Motor neuron (in vitro differentiated cells): Measurements from ENCODE around the gene HRG. TPM values are rescaled to one million over a fixed set of nuclear protein-coding genes. Genes with fewer than 3 reads are reported as not detected.

ENCODE experiments used
- ATAC-seq, 8 experiments: fragments of 200-7000 bp; cut with Tn5 transposase; replicated peaks in 6 of 8; 2 replicates each; pipeline ENCODE4 v1.8.0; 2021; ENCODE audit warnings: mild to moderate bottlenecking in 8 of 8, moderate library complexity in 8 of 8
- H3K27ac ChIP-seq, 2 donors: fragments of 250-450 bp; sonication (Bioruptor Pico); 2 replicates each; pipeline ENCODE4 v1.9.0; 2021; ENCODE audit warnings: antibody characterized with exemption in 2 of 2, mild to moderate bottlenecking in 2 of 2, moderate library complexity in 1 of 2
- H3K4me1 ChIP-seq, 2 donors: fragments of 250-450 bp; sonication (Bioruptor Pico); replicated peaks in 1 of 2; 2 replicates each; pipeline ENCODE4 v1.6.1; 2021; ENCODE audit warnings: antibody characterized with exemption in 2 of 2, mild to moderate bottlenecking in 2 of 2, moderate library complexity in 1 of 2
- H3K4me3 ChIP-seq, 5 donors: fragments of 250-450 bp; sonication (Bioruptor Pico); 2 replicates each; pipeline ENCODE4 v1.9.0; 2021; ENCODE audit warnings: antibody characterized with exemption in 5 of 5, mild to moderate bottlenecking in 5 of 5, moderate library complexity in 4 of 5
- WGBS, 10 experiments: fragments of 450-650 bp; shearing (Covaris generic); methylation state at CpG; one replicate each; pipeline ENCODE4 v1.0.0; 2022; 5-methylcytosine and 5-hydroxymethylcytosine counted together
- in situ Hi-C, 9 experiments: fragments of 400-800 bp; cut with MboI; loops; one replicate each; pipeline ENCODE4 v1.15.0; 2021; ENCODE audit warnings: low sequenced_read_pairs in 9 of 9, low pct_unique_long_range_greater_than_20kb in 2 of 9; ENCODE audit not compliant: unreplicated experiment in 9 of 9
- total RNA-seq, 8 experiments: library from RNA; unstranded; fragments of 300-600 nt; gene quantifications; 2 replicates each; pipeline versions ENCODE4 v1.2.3 to v1.2.4, GENCODE V29; 2022

The HRG gene
- total RNA-seq, 8 experiments from 2014 or later = 0.10 to 0.57 (median 0.27) TPM; not detected in 3

DNA sequence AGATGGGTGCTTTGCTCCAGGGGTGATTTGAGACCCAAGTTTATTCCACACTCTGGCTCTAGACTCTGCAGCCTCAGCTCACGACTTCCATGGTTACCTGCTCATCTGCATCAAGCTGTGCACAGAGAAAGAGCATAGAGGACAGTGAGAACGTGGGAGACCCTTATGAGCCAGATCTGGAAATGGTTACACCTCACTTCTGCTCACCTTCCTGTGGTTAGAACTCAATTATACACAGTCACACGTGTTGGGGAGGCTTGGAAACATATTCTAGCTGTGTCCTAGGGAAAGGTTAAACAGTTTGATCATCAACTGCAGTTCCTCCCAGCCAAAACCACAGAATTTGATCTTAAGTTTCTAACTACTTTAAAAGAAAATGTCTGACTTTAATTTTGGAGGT lies 23.8 kb upstream of the HRG start:
- H3K27ac ChIP-seq = no peak overlapping the region
- ATAC-seq = no peak
- H3K4me1 ChIP-seq = no peaks in the 10 kb centered on the region
- in situ Hi-C loops = no loop called here
- no peak overlapping the region for H3K4me3 ChIP-seq
- WGBS, 10 experiments = 0 to 64% (median 45%) methylated on average over 1 to 3 of the region's 3 CpGs; no CpG with 5 or more reads in 3 of the 10 experiments

DNA sequence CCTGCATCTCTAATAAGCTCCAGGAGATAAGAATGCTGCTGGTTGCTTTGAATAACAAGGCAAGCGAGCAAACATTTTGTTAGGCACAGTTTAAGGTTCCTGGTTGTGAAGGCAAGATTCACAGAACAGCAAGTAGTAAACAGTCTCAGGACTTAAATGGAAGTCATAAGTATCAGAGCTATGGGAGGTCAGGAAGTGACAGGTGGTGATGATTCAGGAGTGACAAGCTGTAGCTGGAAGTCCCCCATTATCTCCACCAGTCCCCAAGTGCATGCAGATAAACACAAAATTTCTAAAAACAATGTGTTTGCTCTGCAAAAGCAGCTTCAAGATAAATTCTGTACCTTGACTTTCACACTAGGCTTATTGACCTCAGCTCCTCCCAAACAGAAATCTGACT lies 22.3 kb upstream of the HRG start:
- WGBS, 10 experiments = 57 to 100% (median 80%) methylated on average over 1 of the region's 1 CpG; no CpG with 5 or more reads in 2 of the 10 experiments
- Histone ChIP-seq H3K4me3 (no peak overlapping the region), H3K4me1 (no peaks in the 10 kb centered on the region), H3K27ac (no peak overlapping the region)
- no peak for ATAC-seq
- in situ Hi-C loops = no loop called here

DNA sequence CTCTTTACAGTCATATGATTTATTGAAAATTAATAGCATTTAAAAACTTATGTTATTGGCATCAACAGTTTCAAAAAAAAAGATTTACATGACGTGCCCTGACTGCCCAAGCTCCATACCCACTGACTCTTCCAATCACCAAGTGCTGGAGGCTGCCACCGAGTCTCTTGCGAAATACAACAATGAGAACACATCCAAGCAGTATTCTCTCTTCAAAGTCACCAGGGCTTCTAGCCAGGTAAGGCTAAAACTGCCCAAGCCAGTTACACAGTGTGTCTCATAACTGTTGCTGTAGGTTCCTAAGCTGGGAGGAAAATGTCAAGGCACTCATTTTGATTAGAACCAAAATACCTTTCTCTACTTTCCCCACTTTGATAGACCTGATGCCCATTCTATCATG lies 21.1 kb upstream of the HRG start:
- no peaks in the 10 kb centered on the region for H3K4me1 ChIP-seq
- H3K4me3 ChIP-seq = no peak overlapping the region
- in situ Hi-C loops = no loop called here
- 4 to 100% (median 67%) methylated on average over 1 to 3 of the region's 3 CpGs; no CpG with 5 or more reads in 4 of the 10 experiments for WGBS, 10 experiments
- H3K27ac ChIP-seq = no peak overlapping the region
- no peak for ATAC-seq

DNA sequence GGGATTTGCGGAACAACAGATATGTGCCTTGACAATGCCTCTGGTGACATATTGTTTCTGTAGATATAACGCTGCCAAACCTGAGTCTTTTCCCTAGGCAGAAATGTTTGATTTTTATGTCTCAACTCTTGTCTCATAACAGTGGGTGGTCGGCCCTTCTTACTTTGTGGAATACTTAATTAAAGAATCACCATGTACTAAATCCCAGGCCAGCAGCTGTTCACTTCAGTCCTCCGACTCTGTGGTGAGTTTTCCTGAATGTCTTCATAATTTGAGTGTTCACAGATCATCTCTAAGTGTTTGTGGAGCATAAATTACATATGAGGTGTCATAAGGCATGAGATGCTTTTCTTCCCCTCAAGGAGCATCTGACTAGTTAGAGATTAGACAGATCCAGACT lies 19.7 kb upstream of the HRG start:
- no peak overlapping the region for H3K4me3 ChIP-seq
- in situ Hi-C loops = no loop called here
- no peak overlapping the region for H3K27ac ChIP-seq
- WGBS, 10 experiments = 4 to 90% (median 72%) methylated on average over 1 to 4 of the region's 4 CpGs; no CpG with 5 or more reads in 2 of the 10 experiments
- ATAC-seq = no peak
- H3K4me1 ChIP-seq = no peaks in the 10 kb centered on the region

DNA sequence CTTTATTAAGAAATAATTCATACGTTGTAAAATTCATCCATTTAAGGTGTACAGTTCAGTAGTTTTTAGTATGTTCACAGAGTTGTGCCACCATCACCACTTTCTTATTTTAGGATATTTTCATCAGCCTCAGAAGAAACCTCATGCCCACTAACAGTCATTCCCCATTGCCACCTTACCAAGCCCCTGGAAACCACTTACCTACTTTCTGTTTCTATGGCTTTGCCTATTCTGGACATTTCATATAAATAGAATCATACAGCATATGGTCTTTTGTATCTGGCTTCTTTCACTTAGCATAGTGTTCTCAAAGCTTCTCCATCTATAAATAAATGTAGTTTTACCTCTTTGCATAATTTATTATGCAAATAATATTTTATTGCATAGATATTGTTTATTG lies 19.0 kb upstream of the HRG start:
- in situ Hi-C loops = no loop called here
- no peak for ATAC-seq
- WGBS, 10 experiments = 0 to 78% (median 50%) methylated on average over 1 of the region's 1 CpG; no CpG with 5 or more reads in 3 of the 10 experiments

DNA sequence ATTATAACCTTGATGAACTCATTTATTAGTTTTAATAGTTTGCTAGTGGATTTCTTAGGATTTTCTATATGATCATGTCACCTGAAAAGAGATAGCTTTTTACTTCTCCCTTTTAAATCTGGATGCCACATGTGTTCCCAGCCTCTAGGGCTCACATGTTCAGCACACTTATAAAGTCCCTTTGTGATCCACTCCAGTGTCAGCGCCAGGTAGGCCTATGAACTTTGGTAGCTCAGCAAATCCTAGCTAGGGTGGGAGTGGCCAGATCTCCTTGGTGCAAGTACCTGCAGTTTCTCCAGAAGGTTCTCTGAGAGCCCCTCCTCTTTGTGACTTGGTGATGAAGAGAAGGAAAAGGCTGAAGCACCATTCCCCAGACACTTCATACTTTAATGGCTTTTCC lies 17.0 kb upstream of the HRG start:
- ATAC-seq = no peak
- 0 to 100% (median 73%) methylated on average over 1 of the region's 1 CpG; no CpG with 5 or more reads in 3 of the 10 experiments for WGBS, 10 experiments
- no peak overlapping the region for H3K27ac ChIP-seq
- in situ Hi-C loops = no loop called here
- no peaks in the 10 kb centered on the region for H3K4me1 ChIP-seq
- H3K4me3 ChIP-seq = no peak overlapping the region

More for the DNA sequence above, 19.0 kb upstream of the HRG start:
- Histone ChIP-seq H3K4me1 (no peaks in the 10 kb centered on the region), H3K4me3 (no peak overlapping the region), H3K27ac (no peak overlapping the region)

DNA sequence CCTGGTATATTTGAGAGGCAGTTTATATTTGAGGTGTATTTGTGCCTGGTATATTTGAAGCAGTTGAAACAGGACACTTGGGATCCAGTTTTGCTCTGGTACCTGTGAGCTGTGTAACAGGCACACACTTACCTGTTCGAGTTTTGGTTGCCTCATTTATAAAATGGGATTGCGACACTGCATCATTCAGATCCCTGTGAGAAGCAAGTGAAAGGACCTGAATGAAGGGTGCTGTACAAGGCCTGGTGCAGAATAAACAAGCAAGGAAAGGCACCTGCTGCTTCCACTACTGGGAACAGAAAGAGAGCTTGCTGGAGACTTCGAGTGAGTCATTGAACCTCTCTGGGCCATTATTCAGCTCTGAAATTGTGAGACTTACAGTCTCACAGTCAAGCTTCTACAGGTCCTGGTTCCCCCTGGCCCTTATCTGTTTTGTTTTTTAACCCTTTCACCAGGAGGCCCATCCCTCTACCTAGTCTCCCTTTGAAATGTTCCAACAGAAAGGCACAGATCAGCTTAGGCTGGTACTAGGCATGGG lies 14.1 kb upstream of the HRG start:
- ATAC-seq = no peak

DNA sequence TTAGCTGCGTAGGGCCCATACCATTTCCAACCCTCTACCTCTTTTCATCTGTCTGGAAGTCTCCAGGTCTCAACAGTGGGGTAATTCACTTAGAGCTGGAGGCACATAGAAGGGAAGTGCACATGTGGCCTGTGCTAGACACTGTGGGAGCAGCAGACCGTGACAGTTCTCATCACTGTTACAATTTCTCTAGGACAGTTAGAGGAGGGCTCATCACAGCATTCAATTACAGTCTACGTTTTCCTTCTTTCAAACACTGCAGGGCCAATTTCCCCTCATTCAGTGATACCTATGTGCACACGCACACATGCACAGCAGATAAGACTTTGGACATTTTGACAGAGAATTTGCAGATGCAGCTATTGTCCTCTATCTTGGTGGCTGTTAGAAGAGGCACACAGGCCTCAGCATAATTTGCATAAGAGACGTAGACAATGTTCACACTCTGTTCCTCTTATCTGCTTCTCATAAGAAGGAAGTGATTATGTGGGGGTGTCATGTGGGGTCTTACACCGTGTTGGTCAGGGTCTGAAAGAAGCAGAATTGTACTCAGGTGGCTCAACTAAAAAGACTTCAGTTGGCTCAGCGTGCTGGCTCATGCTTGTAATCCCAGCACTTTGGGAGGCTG lies 12.6 kb upstream of the HRG start:
- 0 to 90% (median 60%) methylated on average over 1 to 6 of the region's 7 CpGs; no CpG with 5 or more reads in 1 of the 10 experiments for WGBS, 10 experiments

More for the DNA sequence above, 14.1 kb upstream of the HRG start:
- 0 to 79% (median 69%) methylated on average over 1 to 3 of the region's 3 CpGs; no CpG with 5 or more reads in 3 of the 10 experiments for WGBS, 10 experiments
- Histone ChIP-seq H3K27ac (no peak overlapping the region), H3K4me3 (no peak overlapping the region), H3K4me1 (no peaks in the 10 kb centered on the region)
- in situ Hi-C loops = no loop called here

DNA sequence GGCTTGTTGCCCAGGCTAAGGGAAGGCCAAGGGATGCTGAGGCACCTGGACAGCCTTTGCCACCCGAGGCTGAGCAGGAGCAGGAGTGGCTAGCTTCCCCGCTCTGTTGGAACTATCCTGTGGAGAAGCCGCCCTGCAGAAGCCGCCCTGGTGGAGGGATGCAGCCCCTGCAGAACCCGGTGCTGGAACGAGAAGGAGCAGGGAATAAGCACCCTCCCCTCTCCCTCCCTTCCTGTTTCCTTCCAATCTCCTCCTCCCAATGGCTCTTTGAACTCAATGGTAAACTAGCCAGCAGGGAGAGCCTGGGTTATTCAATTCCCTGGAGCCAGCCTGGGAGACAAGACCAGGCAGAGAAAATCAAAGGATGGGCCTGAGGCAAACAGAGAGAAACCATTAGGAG lies 11.8 kb upstream of the HRG start:
- ATAC-seq = peak in 2 of 8 experiments; percentile 31 to 37
- WGBS, 10 experiments = 0 to 33% (median 18%) methylated on average over 1 to 6 of the region's 6 CpGs; no CpG with 5 or more reads in 6 of the 10 experiments
- in situ Hi-C loops = no loop called here
- Histone ChIP-seq H3K4me1 (no peaks in the 10 kb centered on the region), H3K4me3 (no peak overlapping the region), H3K27ac (no peak overlapping the region)

More for the DNA sequence above, 12.6 kb upstream of the HRG start:
- no peaks in the 10 kb centered on the region for H3K4me1 ChIP-seq
- in situ Hi-C loops = no loop called here
- H3K27ac ChIP-seq = no peak overlapping the region
- no peak overlapping the region for H3K4me3 ChIP-seq
- peak in 3 of 8 experiments; percentile 50 to 70 (median 55) for ATAC-seq

DNA sequence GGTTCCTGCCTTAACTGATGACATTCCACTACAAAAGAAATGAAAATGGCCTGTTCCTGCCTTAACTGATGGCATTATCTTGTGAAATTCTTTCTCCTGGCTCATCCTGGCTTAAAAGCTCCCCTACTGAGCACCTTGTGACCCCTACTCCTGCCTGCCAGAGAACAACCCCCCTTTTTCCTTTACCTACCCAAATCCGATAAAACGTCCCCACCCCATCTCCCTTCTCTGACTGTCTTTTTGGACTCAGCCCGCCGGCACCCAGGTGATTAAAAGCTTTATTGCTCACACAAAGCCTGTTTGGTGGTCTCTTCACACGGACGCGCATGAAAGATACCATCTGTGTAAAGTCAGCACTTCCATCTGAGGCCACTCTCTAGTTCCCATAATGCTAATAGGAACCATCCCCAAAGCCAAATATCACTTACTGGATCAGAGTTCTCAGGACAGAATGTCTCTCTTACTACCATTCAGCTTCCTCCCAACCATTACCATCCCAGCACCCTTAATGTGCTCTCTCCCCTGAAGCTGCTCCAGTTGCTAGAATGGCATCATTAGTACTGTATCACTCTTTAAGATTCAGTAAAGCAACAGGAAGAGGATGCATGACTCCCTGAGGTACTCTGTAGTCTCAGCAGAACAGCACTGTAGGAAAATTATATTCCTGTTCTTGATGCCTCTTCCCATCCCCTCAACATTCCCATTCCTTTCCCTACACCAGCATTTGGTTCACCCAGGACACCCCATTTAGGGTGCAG lies 2.3 kb upstream of the HRG start:
- in situ Hi-C loops = no loop called here
- Histone ChIP-seq H3K27ac (no peak overlapping the region), H3K4me3 (no peak overlapping the region), H3K4me1 (peaks cover 4 to 11% of the 10 kb centered on the region in 2 donors)
- WGBS, 10 experiments = 0 to 100% (median 32%) methylated on average over 1 to 3 of the region's 7 CpGs; no CpG with 5 or more reads in 4 of the 10 experiments
- no peak for ATAC-seq

DNA sequence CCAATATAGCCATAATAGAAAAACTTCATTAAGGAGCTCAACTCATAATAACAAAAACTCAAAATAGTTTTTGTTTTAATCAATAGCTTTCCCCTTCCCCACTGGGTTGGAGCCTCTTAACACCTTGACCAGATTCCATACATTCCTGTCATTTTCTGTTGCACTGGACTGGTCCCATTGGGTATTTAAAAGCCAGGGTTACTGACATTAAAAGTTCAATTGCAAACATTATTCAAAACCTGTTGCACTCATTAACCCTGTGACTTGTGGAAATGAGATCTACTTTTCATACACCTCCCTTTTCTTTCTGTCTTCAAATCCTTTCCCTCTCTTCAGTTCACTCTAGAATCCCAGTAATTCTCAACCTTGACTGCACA lies 1.7 kb upstream of the HRG start:
- Histone ChIP-seq H3K4me3 (no peak overlapping the region), H3K27ac (no peak overlapping the region), H3K4me1 (peaks cover 4 to 11% of the 10 kb centered on the region in 2 donors)
- in situ Hi-C loops = no loop called here
- no peak for ATAC-seq

DNA sequence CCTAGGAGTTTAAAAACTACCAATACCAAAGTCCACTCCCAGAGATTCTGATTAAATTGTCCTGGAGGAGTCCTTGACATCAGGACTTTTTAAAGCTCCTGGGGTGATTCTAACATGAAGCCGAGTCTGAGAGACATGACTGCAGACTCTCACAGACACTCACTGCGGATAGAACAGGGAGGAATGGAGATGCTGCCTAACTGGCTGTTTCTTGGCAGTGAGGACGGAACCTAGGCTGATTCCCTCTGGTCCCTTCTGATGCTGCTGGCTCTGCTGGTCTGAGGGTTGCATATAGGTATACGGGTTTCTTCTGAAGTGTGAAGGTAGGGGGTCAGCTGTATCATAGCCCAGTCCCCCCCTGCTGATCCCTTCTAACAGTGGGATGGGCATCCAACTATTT lies 1.3 kb upstream of the HRG start:
- in situ Hi-C loops = no loop called here
- no peak for ATAC-seq
- H3K27ac ChIP-seq = no peak overlapping the region
- 0 to 100% (median 50%) methylated on average over 1 to 4 of the region's 4 CpGs; no CpG with 5 or more reads in 5 of the 10 experiments for WGBS, 10 experiments
- H3K4me3 ChIP-seq = no peak overlapping the region
- peaks cover 4 to 11% of the 10 kb centered on the region in 2 donors for H3K4me1 ChIP-seq

DNA sequence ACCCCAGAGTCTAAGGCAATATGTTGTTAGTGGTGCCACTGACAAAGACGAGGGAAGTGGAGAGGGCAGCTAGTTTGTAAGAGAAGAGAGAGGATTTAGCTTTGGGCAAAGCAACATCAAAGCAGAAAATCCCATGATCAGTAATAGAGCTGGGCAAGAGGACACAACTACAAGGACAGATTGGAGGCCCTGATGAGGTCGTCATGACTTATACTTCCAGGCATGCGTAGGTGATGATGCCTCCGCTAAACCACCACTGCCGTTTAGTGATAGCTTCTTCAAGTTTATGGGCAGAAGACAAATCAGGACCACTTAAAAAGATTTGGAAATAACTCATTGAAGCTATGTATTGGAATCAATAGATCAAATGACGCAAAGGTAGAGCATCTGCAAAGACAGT lies 2.6 kb downstream of the HRG start:
- in situ Hi-C loops = no loop called here
- whole genome bisulfite sequencing, 10 experiments = 6 to 100% (median 60%) methylated on average over 1 to 5 of the region's 6 CpGs; no CpG with 5 or more reads in 2 of the 10 experiments
- no peak overlapping the region for H3K4me3 ChIP-seq
- no peak for ATAC-seq
- peaks cover 4 to 11% of the 10 kb centered on the region in 2 donors for H3K4me1 ChIP-seq
- H3K27ac ChIP-seq = no peak overlapping the region
